Mesothelial cell of epicardium (in vitro differentiated cells): ENCODE measurements around the gene VPS18. TPM values are rescaled to one million over a fixed set of nuclear protein-coding genes. Genes with fewer than 3 reads are reported as not detected.

ENCODE experiments used
- DNase-seq, 2 experiments: peaks; one replicate each; pipeline ENCODE4 v3.0.0; 2021; ENCODE audit warnings: low spot score in 2 of 2; ENCODE audit not compliant: unreplicated experiment in 2 of 2
- H3K27ac Mint-ChIP-seq: 2 replicates; pipeline ENCODE4 v1.8.0; 2021; ENCODE audit warnings: mixed read lengths
- H3K27me3 Mint-ChIP-seq: 2 replicates; pipeline ENCODE4 v1.8.0; 2021; ENCODE audit warnings: low read depth, mixed read lengths
- H3K36me3 Mint-ChIP-seq: 2 replicates; pipeline ENCODE4 v1.8.0; 2021; ENCODE audit warnings: mixed read lengths
- H3K4me1 Mint-ChIP-seq: 2 replicates; pipeline ENCODE4 v1.8.0; 2021; ENCODE audit warnings: mixed read lengths
- H3K4me3 Mint-ChIP-seq: 2 replicates; pipeline ENCODE4 v1.8.0; 2021; ENCODE audit warnings: mild to moderate bottlenecking, moderate library complexity, mixed read lengths
- H3K9me3 Mint-ChIP-seq: 2 replicates; pipeline ENCODE4 v1.8.0; 2021; ENCODE audit warnings: mixed read lengths
- total RNA-seq: library from RNA; stranded (reverse); gene quantifications from 3 replicates; pipeline ENCODE4 v1.2.1, GENCODE V29; 2021
- TF ChIP-seq, protein P1 (sequence below): fragments of 200-600 bp; sonication (generic); IDR thresholded peaks from one replicate; pipeline ENCODE4 v1.5.0; 2021; ENCODE audit warnings: antibody characterized with exemption; ENCODE audit not compliant: unreplicated experiment

Gene VPS18
- total RNA-seq, 1 donor from 2014 or later = 30.1 TPM

DNA sequence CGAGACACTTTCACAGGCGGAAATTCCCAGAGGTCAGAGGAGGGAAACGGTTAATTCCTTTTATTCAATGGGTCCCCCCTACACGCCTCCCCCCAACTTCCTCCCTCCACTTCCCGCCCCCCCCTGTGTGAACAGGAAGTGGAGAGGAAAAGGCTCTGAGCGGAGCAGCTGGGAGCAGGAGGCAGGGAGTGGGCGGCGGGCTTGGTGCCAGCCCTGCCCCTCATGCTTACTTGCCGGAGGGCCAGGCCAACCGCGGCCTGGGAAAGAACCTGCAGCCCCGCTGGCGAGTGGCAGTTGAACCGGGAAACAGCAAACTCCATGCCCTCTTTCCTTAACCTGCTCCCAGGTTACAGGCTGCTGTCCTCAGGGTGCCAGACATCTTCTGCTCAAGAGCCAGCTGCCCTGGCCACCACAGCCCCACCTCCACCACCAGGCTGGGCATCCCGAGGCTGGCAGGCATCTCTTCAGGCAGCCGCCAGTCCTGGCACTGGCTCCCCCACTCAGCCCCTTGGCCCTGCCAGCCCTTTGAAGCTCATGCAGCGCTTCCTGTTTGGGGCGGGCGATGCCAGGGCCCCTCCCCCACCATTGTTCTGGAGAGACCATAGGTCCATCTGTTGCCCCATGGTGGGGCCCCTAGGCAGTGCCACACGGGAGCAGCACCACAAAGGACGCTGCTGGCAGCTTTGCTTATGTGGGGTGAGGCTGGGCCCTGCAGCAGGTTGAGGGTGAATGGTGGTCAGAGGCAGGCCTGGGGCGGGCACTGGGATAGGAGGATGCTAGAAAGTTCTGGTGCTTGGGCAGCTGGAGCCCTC, 12.9 kb downstream of the VPS18 start:
- no peak overlapping the region for H3K27ac Mint-ChIP-seq
- DNase-seq = no peak

DNA sequence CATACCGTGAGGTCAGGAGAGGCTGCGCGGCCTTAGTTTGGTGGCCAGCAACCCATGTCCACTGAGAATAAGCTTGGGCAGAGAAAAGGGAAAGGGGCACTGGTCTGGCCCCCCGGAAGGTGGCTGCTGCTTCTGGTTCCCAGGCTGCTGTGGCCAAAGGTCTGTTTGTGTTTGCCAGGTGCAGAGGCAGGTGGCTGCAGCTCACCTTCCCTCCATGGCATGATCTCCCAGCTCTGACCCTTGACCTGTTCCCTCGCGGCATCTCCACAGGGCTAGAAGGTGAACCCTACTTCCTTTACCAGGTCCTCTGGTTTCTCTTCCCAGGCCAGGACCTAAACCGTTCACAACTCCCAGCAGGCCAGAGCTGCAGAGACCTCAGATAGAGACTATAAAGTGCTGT, 13.8 kb downstream of the VPS18 start:
- H3K4me1 Mint-ChIP-seq = peaks cover 27% of the 10 kb centered on the region
- no peak for DNase-seq
- no peaks in the 10 kb centered on the region for H3K27me3 Mint-ChIP-seq
- TF ChIP-seq, protein P1, sequence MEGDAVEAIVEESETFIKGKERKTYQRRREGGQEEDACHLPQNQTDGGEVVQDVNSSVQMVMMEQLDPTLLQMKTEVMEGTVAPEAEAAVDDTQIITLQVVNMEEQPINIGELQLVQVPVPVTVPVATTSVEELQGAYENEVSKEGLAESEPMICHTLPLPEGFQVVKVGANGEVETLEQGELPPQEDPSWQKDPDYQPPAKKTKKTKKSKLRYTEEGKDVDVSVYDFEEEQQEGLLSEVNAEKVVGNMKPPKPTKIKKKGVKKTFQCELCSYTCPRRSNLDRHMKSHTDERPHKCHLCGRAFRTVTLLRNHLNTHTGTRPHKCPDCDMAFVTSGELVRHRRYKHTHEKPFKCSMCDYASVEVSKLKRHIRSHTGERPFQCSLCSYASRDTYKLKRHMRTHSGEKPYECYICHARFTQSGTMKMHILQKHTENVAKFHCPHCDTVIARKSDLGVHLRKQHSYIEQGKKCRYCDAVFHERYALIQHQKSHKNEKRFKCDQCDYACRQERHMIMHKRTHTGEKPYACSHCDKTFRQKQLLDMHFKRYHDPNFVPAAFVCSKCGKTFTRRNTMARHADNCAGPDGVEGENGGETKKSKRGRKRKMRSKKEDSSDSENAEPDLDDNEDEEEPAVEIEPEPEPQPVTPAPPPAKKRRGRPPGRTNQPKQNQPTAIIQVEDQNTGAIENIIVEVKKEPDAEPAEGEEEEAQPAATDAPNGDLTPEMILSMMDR = no peak
- no peaks in the 10 kb centered on the region for H3K9me3 Mint-ChIP-seq
- H3K36me3 Mint-ChIP-seq = peaks cover 8% of the 10 kb centered on the region
- H3K4me3 Mint-ChIP-seq = no peak overlapping the region
- H3K27ac Mint-ChIP-seq = no peak overlapping the region

More for the DNA sequence above, 12.9 kb downstream of the VPS18 start:
- TF ChIP-seq, protein P1 = no peak
- H3K27me3 Mint-ChIP-seq = no peaks in the 10 kb centered on the region
- H3K4me3 Mint-ChIP-seq = peak overlapping the region; percentile 66
- H3K36me3 Mint-ChIP-seq = peaks cover 13% of the 10 kb centered on the region
- H3K4me1 Mint-ChIP-seq = peaks cover 27% of the 10 kb centered on the region
- H3K9me3 Mint-ChIP-seq = no peaks in the 10 kb centered on the region

DNA sequence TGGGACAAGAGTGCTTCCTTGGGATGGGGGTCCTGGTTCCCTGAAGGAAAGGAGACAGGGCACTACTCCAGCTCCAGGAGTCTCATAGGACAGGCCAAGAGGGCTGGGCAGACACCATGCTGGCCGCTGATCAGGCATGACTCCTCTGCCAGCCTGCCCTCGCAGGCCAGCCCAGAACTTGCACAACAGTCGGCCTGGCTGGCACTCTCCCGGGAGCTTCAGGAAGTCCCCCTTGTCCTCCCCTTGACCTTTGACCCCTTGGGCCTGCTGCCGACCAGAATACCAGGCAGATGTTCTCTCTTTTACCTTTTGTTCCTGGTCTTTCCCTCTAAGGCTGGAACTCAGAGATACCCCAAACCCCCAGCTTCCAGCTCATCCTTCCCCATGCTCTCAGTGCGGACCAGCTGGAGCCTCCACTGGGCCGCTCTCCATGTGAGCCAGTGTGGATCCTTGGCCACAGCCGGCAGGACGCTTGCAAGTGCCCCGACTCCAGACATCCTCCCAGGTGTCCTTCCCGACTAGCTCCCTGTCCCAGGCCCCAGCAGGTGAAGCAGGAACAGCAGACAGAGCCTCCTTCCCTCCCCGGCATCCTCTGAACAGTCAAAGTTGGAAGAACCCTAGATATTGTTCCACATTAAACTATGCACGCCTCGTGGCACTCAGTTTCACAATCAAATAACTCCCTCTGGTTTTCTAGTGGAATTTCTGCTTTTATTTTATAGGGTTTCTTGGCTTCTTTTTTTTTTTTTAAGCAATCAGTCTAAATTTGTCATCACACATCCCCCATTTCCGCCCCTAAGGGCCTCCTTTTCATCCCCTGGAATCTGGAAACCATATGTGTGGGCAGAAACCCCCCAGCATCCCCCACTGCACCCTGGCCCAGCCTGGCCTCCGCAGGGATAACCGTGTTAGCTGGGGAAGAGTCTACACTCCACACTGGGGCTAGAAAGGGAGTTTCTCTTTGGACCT, 15.7 kb downstream of the VPS18 start:
- Mint-ChIP-seq H3K36me3 (no peaks in the 10 kb centered on the region), H3K27me3 (no peaks in the 10 kb centered on the region), H3K4me1 (peaks cover 23% of the 10 kb centered on the region), H3K27ac (peak overlapping the region; percentile 82), H3K9me3 (no peaks in the 10 kb centered on the region), H3K4me3 (peak overlapping the region; percentile 6)
- DNase-seq = no peak
- TF ChIP-seq, protein P1 = no peak

DNA sequence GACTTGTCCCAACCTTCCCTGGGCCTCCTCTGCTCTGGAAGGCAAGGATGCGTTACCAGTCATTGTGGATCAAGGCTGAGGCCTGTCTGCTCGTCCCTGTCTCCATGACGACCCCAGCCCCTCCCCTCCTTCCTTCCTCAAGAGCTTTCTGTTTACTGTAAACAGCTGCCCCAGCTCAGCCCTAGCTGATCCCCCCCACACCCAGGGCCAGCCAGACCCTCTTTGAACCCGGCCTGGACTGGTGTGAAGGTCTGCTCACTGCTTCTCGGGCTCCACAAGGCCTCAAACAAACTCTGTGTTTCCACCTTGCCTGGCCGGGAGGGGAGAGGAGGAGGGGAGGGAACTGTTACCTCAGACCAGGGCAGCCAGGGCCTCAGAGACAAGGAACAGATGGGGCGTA, 16.9 kb downstream of the VPS18 start:
- TF ChIP-seq, protein P1 = no peak
- H3K27me3 Mint-ChIP-seq = no peaks in the 10 kb centered on the region
- no peaks in the 10 kb centered on the region for H3K36me3 Mint-ChIP-seq
- no peak for DNase-seq
- no peaks in the 10 kb centered on the region for H3K9me3 Mint-ChIP-seq
- no peak overlapping the region for H3K4me3 Mint-ChIP-seq
- peaks cover 19% of the 10 kb centered on the region for H3K4me1 Mint-ChIP-seq
- peak overlapping the region; percentile 59 for H3K27ac Mint-ChIP-seq

DNA sequence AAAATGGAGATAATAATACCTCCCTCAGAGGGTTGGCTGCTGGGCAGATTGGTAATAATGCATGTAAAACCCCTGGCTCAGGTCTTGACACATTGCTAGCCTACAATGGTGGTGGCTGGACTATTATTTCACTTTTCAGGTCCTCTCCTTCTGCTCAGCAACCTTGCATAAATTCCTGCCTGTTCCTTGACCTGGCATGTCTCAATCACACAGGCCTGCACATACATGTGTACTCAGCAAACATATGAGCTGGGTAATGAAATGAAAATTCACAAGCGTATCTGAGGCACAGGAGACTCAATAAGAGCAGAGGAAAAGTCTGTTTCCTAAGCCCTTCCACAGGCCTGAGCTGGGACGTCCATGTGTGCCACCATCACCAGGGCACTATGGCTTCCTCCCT, 17.4 kb downstream of the VPS18 start:
- DNase-seq = no peak
- H3K27me3 Mint-ChIP-seq = no peaks in the 10 kb centered on the region
- TF ChIP-seq, protein P1 = no peak
- no peaks in the 10 kb centered on the region for H3K9me3 Mint-ChIP-seq
- H3K27ac Mint-ChIP-seq = no peak overlapping the region
- H3K4me3 Mint-ChIP-seq = no peak overlapping the region
- H3K4me1 Mint-ChIP-seq = peaks cover 19% of the 10 kb centered on the region
- H3K36me3 Mint-ChIP-seq = no peaks in the 10 kb centered on the region
